ENCODE measurements around the gene CXCR4. TPM values are rescaled to one million over a fixed set of nuclear protein-coding genes. Genes with fewer than 3 reads are reported as not detected.

The CXCR4 gene
- total and polyA plus RNA-seq, 11 donors = 1.1 to 21.3 (median 3.7) TPM

DNA sequence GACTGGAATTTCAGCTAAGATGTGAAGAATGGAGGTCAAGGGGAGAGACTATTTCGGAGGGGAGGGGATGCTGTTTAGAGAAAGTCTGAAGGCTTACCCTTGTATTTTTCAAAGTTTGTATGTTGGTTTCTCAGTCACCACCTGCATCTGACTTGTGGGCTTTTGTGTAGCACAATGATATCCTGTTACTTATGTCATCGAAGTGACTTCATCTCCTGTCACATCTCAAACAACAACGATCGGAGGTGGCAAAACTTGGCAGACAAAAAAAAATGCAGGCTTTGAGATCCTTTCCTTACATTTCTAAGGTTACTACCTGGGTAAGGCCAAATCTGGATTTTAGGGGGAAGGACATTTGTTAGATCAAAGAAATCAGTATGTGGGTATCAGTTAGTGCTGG, 11.7 kb upstream of the CXCR4 start:
- WGBS, 4 donors = 61 to 66% (median 63%) methylated on average over 4 of the region's 4 CpGs
- intact Hi-C loops (cut with DNase I) = loop anchor here in 1 of 10 donors (10.0 kb wide), 1 partner anchor 205 kb away; no protein-coding TSS in a partner anchor
- TF ChIP-seq POLR2A (IDR thresholded peaks at IDR 0.05) = no peak
- TF ChIP-seq, protein P1, sequence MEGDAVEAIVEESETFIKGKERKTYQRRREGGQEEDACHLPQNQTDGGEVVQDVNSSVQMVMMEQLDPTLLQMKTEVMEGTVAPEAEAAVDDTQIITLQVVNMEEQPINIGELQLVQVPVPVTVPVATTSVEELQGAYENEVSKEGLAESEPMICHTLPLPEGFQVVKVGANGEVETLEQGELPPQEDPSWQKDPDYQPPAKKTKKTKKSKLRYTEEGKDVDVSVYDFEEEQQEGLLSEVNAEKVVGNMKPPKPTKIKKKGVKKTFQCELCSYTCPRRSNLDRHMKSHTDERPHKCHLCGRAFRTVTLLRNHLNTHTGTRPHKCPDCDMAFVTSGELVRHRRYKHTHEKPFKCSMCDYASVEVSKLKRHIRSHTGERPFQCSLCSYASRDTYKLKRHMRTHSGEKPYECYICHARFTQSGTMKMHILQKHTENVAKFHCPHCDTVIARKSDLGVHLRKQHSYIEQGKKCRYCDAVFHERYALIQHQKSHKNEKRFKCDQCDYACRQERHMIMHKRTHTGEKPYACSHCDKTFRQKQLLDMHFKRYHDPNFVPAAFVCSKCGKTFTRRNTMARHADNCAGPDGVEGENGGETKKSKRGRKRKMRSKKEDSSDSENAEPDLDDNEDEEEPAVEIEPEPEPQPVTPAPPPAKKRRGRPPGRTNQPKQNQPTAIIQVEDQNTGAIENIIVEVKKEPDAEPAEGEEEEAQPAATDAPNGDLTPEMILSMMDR (IDR thresholded peaks at IDR 0.05) = no peak

GRCh38 chr2:136128905-136129304, 11.0 kb upstream of the CXCR4 start:
- DNase-seq = no peak
- Histone ChIP-seq H3K9me3 (no peaks in the 10 kb centered on the region), H3K27ac (peak overlapping the region in 2 of 12 donors; percentile 22 to 74), H3K4me1 (peaks cover 0 to 46% (median 4%) of the 10 kb centered on the region in 12 donors), H3K4me3 (no peak overlapping the region), H3K36me3 (no peaks in the 10 kb centered on the region), H3K27me3 (peaks cover 0 to 6% (median 0%) of the 10 kb centered on the region in 9 donors)
- no peak for ATAC-seq
- TF ChIP-seq, protein P1 (IDR thresholded peaks at IDR 0.05) = no peak
- no peak for TF ChIP-seq POLR2A (IDR thresholded peaks at IDR 0.05)
- intact Hi-C loops (cut with DNase I) = loop anchor here in 1 of 10 donors (10.0 kb wide), 1 partner anchor 204 kb away; no protein-coding TSS in a partner anchor
- 35 to 48% (median 45%) methylated on average over 1 of the region's 1 CpG for WGBS, 4 donors

More for the DNA sequence above, 11.7 kb upstream of the CXCR4 start:
- Histone ChIP-seq H3K9me3 (no peaks in the 10 kb centered on the region), H3K27me3 (peaks cover 0 to 6% (median 0%) of the 10 kb centered on the region in 9 donors), H3K4me1 (peaks cover 0 to 53% (median 4%) of the 10 kb centered on the region in 12 donors), H3K27ac (peak overlapping the region in 2 of 12 donors; percentile 22 to 74), H3K4me3 (no peak overlapping the region), H3K36me3 (no peaks in the 10 kb centered on the region)
- ATAC-seq (no peak), DNase-seq (no peak)

- Histone ChIP-seq H3K36me3 (no peaks in the 10 kb centered on the region), H3K4me3 (no peak overlapping the region), H3K4me1 (peaks cover 0 to 41% (median 4%) of the 10 kb centered on the region in 12 donors), H3K27ac (peak overlapping the region in 1 of 12 donors; percentile 74), H3K9me3 (no peaks in the 10 kb centered on the region), H3K27me3 (peaks cover 0 to 11% (median 0%) of the 10 kb centered on the region in 9 donors)
- ATAC-seq = no peak
- TF ChIP-seq POLR2A (IDR thresholded peaks at IDR 0.05) = no peak
- TF ChIP-seq, protein P1 (IDR thresholded peaks at IDR 0.05) = no peak
- DNase-seq = no peak
- WGBS, 4 donors = 92 to 99% (median 94%) methylated on average over 2 of the region's 2 CpGs
- intact Hi-C loops (cut with DNase I) = loop anchor here in 1 of 10 donors (10.0 kb wide), 1 partner anchor 204 kb away; no protein-coding TSS in a partner anchor
Measured at GRCh38 chr2:136128366-136128765, 10.4 kb upstream of the CXCR4 start.

DNA sequence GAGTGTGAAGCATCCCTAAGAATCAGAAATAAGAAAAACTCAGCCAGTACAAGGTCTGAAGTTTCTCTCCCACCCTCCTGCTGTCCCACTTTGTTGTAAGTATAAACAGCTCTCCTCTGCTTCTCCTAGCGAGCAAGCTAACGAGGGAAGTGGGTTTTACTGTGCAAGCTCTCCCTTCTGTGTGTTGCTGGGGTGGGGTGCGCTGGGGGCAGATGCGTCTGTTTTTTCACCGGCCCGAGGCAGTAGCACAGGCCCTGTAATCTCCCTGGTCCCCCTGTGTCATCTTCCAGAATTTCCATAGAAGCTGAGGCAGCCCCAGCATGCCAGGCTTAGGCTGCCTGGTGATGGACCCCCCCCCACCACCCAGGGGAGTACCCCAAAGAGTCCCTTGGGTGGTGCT, 9.4 kb upstream of the CXCR4 start:
- Histone ChIP-seq H3K27ac (no peak overlapping the region), H3K36me3 (no peaks in the 10 kb centered on the region), H3K27me3 (peaks cover 0 to 14% (median 0%) of the 10 kb centered on the region in 9 donors), H3K4me1 (peaks cover 0 to 37% (median 4%) of the 10 kb centered on the region in 12 donors), H3K4me3 (no peak overlapping the region), H3K9me3 (no peaks in the 10 kb centered on the region)
- DNase-seq = no peak
- TF ChIP-seq POLR2A (IDR thresholded peaks at IDR 0.05) = no peak
- TF ChIP-seq, protein P1 (IDR thresholded peaks at IDR 0.05) = no peak
- 82 to 92% (median 88%) methylated on average over 6 of the region's 6 CpGs for WGBS, 4 donors
- intact Hi-C loops (cut with DNase I) = loop anchor here in 1 of 10 donors (10.0 kb wide), 1 partner anchor 203 kb away; no protein-coding TSS in a partner anchor
- ATAC-seq = no peak
